Right forelimb (tissue), 1 donor: ENCODE results near the gene PSMG4.

ENCODE experiments used
- DNase-seq: peaks from one replicate; pipeline ENCODE4 v3.0.0-alpha.2; 2018

Gene PSMG4

GRCh38 chr6:3277251-3277650 lies 18.5 kb downstream of the PSMG4 start:
- DNase-seq = no peak

GRCh38 chr6:3277851-3278416 lies 19.2 kb downstream of the PSMG4 start:
- no peak for DNase-seq

- DNase-seq = no peak
Observed at GRCh38 chr6:3278691-3279090, 19.9 kb downstream of the PSMG4 start.

GRCh38 chr6:3280091-3280490 lies 21.3 kb downstream of the PSMG4 start:
- no peak for DNase-seq

- no peak for DNase-seq
Observed at GRCh38 chr6:3280866-3281465, 22.2 kb downstream of the PSMG4 start.

- no peak for DNase-seq
Observed at GRCh38 chr6:3281631-3282475, 23.1 kb downstream of the PSMG4 start.

- no peak for DNase-seq
Observed at GRCh38 chr6:3282476-3283236, 23.9 kb downstream of the PSMG4 start.

GRCh38 chr6:3283241-3283640 lies 24.5 kb downstream of the PSMG4 start:
- DNase-seq = no peak

- no peak for DNase-seq
Observed at GRCh38 chr6:3283641-3284435, 25.1 kb downstream of the PSMG4 start.

- no peak for DNase-seq
Observed at GRCh38 chr6:3284436-3284876, 25.7 kb downstream of the PSMG4 start.

- no peak for DNase-seq
Observed at GRCh38 chr6:3285049-3285639, 26.4 kb downstream of the PSMG4 start.

- no peak for DNase-seq
Observed at GRCh38 chr6:3285732-3286131, 27.0 kb downstream of the PSMG4 start.

GRCh38 chr6:3286641-3287171 lies 28.0 kb downstream of the PSMG4 start:
- no peak for DNase-seq

GRCh38 chr6:3287308-3287707 lies 28.6 kb downstream of the PSMG4 start:
- no peak for DNase-seq

GRCh38 chr6:3287976-3288707 lies 29.4 kb downstream of the PSMG4 start:
- DNase-seq = no peak

- DNase-seq = no peak
Observed at GRCh38 chr6:3288711-3289663, 30.2 kb downstream of the PSMG4 start.

GRCh38 chr6:3289664-3290055 lies 30.9 kb downstream of the PSMG4 start:
- no peak for DNase-seq

- DNase-seq = no peak
Observed at GRCh38 chr6:3290149-3290930, 31.6 kb downstream of the PSMG4 start.

- no peak for DNase-seq
Observed at GRCh38 chr6:3290931-3291211, 32.1 kb downstream of the PSMG4 start.
